GM19452 (cell line): ENCODE measurements around the gene HBG1.

Experiments
- ATAC-seq: cut with Tn5 transposase; IDR thresholded peaks from one replicate; pipeline ENCODE4 v1.9.1; 2021; ENCODE audit not compliant: unreplicated experiment

Gene HBG1

DNA sequence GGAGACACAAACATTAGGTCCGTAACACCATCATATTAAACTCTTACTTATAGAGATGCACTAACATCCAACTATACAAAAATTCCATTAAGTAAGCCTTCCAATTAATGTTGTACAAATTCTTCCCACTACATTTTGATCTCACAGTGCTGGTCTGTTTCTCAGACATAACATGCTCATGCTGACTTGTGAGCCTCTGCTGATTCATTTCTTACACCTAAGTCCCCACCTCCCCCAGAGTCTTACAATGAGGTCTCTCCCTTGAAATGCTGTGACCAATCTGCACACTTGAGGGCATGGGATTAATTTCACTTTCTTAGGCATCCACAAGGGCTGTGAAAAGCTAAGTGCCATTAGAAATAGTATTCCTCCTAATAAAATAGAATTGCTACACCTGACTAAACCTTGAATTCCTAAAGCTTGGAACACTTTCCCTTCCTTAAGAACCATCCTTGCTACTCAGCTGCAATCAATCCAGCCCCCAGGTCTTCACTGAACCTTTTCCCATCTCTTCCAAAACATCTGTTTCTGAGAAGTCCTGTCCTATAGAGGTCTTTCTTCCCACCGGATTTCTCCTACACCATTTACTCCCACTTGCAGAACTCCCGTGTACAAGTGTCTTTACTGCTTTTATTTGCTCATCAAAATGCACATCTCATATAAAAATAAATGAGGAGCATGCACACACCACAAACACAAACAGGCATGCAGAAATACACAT lies 2.0 kb downstream of the HBG1 start:
- no peak for ATAC-seq

DNA sequence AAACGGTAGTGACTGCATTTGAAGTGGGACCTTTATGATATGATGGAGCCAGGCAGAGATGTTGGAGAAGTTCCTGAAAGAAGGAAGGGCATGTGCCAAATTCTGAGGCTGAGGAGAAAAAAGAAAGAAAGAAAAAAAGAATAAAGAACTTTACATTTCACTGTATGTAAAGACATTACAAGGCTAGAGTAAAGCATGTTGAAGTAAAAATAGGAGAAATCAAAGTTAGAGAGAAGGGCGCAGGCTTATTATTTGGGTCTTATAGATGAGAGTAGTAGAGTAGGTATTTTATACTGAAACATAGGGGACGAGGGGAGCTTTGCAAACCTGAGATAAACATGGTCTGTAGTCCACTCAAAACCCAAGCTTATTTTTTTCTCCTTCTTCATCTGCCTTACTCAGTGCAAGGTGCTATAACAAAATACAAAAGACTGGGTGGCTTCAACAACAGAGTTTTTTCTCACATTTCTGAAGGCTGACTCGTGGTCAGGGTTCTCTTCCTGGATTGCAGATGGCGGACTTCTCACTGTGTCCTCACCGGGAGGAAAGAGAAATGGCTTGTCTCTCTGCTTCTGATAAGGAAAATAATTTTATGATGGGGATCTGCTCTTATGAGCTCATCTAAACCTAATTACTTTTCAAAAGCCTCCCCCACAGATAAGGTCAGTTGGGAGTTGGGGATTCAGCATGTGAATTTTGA lies 2.7 kb downstream of the HBG1 start:
- no peak for ATAC-seq

DNA sequence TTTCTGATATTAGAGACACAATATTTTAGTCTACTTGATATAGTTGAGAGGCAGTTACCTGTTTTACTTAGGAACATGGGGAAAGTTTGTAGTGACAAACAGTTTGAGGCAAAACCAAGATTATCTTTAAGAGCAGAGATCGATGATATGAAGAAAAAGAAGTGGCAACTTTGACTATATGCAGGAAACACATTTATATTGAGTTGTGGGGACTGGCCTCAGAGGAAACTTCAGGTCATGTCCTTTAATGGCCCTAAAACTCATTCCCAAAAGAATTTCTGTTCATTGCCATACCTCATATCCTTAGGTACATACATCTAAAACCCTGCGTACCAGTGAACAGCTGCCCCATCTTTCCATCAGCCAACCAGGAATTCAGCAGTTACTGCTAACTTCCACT lies 4.5 kb downstream of the HBG1 start:
- ATAC-seq: no peak

DNA sequence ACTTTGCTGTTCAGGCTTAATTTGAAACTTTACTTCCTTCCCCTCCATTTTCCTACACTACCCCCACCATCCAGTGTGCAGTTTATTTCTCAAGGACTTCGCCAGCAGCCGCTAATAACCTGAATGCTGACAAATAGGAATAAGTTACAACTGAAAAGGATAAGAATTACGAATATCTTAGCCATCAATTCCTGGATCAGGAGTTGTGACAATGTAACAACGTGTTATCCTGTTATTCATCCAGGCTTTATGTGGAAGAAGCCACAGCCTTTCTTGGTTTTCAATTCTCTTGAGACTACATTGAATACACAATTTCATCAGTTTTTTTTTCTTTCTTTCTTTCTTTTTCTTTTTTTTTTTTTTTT lies 5.9 kb downstream of the HBG1 start:
- ATAC-seq: no peak

DNA sequence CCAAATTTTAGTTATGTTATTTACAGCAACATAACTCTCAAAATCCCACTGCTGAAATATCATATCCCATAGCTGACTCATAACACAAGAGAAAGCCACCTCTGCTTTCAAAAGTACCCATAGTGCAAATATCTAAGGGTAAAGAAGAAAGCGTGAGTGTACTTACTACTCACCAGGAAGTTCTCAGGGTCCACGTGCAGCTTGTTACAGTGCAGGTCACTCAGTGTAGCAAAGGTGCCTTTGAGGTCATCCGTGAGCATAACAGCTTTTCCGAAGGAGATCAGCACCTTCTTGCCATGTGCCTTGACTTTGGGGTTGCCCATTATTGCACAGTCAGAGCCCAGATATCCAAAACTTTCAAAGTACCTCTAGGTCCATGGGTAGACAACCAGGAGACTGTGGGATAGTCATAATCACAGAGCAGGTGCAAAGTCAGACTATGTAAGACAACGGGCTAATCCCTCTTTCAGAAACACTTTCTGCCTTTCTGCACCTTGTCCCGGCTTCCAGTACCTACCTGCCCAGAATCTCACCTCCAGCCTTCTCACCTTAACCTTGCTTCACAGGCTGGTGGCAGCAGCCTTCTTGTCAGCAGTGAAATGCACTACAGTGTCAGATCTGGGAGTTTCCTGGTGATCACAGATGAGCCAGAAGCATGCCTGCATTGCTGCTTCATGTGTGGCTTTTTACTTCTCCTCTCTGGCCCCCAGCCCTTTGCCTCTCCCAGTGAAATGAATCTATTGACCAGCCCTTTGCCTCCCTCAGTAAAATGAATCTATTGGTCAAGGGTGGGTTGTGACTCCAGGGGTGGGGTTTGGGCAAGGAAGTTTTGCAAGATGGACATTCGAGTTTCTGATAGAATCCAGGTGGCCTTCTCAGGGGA lies 6.5 kb downstream of the HBG1 start:
- ATAC-seq: peak; percentile 73

DNA sequence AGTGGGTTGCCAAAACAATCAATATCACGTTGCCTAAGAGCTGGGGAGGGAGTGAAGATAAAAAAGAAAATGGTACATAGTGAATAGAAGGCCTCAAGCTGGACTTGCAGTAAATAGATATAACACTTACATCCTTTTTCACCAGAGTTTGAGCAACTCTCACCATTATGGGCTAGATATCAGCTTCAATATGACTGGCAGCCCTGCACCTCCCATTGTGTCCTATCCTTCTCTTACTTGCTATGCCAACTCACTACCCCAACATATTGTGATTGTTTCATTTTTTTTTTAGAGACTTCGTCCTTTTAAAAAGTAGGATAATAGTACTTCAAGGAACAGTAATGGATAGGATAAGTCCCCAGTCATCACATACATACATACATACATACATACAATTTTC lies 7.4 kb downstream of the HBG1 start:
- ATAC-seq: no peak

DNA sequence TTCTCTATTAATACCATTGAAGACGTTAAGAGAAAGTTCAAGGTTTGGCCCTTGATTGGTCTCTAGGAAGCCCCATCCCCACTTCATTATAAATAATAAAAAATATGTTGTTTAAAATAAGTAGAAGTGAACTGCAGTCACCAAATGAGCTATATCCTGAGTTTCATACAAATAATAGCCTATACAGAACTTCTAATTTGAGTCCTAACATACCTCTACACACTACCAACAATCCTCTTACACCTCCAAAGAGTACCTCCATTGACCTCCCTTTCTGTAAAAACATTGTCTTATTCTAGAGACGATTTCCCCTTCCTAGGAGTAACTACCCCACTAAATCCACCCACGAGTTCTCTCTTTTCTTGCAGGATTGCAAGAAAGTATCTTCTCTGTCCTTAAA lies 8.2 kb downstream of the HBG1 start:
- no peak for ATAC-seq

DNA sequence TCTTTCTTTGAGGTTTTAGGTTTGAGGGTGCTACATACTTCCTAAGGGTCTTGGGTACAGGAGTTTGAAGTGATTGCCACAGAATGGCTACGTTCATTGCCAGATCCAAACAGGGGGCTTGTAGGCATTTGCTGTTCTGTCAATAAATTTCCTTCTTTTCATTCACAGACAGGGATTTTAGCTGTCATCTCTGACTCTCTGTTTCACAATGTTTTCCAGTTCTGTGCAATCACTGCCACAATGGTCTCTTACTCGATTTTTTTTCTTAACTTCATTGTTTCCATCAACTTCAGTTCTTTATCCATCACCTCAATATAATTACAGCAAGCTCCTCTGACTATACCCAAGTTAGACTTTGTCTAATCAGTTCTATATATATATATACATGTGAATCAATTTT lies 9.2 kb downstream of the HBG1 start:
- ATAC-seq: no peak

DNA sequence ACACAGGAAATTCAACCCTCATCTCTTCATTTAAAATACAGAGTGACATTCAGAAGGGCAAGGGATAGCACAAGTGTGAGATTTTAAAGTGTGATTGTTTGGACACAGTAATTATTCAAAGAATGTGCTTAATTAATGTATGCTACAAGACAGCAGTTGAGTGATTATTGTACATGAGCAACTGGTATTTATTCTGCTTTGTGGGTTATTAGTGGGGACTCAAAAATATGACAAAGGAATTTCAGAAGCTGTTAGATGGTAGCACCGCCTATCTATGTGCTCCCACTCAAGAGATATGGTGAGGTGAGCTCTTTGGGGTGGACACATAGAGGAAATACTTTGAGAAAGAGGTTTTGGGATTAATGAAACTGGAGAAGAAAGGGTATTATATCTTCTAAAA lies 9.6 kb downstream of the HBG1 start:
- no peak for ATAC-seq

DNA sequence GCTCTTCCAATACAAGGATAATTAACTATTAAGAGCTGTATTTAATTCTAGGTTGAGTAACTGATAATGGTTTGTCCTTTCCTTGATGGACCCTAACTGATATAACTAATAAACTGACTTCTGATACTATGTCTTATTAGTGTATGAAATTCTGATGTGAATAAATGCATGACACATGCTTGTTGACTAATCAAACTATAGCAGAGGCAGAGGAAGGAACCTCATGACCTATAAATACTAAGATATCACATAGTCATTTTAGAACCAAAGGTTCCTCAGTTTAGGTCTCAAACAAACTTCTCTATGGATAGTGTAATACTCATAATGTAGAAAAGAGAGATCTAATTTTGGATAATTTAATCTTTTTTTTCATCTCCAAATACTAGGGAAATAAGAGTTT lies 10.6 kb downstream of the HBG1 start:
- no peak for ATAC-seq

DNA sequence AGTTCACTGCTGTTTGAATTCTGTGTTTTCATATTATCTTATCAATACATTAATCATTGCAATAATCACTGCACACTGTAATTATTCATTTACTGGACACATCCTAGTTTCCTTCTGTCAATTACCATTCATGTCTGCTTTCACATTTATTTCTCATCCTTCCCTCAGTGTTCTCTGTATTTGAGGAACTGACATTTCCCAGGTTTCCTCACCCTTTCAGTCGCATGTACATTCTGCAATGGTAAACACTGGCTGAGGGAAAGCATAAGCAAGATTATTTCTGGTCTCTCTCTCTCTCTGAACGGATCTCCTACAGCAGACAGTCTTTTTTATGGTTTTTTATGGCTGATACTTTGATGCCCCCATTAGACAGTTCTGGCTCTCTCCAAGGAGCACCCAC lies 11.2 kb downstream of the HBG1 start:
- no peak for ATAC-seq

DNA sequence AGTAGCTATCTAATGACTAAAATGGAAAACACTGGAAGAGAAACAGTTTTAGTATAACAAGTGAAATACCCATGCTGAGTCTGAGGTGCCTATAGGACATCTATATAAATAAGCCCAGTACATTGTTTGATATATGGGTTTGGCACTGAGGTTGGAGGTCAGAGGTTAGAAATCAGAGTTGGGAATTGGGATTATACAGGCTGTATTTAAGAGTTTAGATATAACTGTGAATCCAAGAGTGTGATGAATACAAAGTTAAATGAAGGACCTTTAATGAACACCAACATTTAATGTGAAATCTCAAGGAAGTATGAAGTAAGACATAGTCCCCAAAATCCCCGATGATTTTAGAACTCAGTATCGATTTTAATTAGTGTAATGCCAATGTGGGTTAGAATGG lies 12.2 kb downstream of the HBG1 start:
- no peak for ATAC-seq

DNA sequence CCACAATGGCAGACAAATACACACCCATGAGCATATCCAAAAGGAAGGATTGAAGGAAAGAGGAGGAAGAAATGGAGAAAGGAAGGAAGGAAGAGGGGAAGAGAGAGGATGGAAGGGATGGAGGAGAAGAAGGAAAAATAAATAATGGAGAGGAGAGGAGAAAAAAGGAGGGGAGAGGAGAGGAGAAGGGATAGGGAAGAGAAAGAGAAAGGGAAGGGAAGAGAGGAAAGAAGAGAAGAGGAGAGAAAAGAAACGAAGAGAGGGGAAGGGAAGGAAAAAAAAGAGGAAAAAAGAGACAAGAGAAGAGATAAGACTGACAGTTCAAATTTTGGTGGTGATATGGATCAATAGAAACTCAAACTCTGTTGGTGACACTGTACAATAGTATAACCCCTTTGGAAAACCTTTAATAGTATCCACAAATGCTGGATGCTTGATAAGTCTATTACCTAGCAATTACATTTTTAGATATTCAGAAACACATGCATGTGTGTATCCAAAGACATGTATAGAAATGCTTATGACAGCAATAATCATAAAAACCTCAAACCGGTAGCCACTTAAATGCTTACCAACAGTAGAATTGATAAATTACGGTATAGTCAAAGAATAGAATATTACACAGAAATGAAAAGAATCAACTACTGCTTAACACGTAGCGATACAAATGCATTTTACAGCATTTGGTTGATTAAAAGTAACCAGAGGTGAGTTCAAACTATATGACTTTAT lies 14.1 kb downstream of the HBG1 start:
- ATAC-seq: no peak

DNA sequence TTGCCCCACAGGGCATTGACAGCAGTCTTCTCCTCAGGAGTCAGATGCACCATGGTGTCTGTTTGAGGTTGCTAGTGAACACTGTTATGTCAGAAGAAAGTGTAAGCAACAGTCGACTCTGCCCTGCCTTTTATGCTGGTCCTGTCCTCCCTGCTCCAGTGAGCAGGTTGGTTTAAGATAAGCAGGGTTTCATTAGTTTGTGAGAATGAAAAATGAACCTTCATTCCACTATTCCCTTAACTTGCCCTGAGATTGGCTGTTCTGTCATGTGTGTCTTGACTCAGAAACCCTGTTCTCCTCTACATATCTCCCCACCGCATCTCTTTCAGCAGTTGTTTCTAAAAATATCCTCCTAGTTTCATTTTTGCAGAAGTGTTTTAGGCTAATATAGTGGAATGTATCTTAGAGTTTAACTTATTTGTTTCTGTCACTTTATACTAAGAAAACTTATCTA lies 15.2 kb downstream of the HBG1 start, which contains the start of gene HBD:
HBD (minus strand) TSS at position 103 of the 454 bp plus-strand sequence; CDS start at position 53, 50 bp downstream.
- peak; percentile 84 for ATAC-seq

DNA sequence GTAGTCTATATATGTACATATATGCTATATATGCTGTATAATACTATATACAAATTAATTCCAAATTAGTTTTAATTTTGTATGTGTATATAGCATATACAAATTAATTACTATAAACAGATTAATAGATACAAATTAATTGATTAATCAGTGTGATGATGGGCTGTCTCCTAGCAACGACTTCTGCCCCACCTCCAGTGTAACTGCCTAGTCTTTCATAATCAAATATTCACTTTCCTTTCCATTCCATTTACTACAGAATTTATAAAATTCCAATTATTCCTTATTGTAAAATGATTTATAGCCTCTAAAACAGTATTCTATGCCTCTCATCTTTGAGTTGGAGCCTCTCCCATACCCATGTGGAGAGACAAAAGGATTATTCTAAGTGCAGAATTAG lies 16.4 kb downstream of the HBG1 start:
- no peak for ATAC-seq

DNA sequence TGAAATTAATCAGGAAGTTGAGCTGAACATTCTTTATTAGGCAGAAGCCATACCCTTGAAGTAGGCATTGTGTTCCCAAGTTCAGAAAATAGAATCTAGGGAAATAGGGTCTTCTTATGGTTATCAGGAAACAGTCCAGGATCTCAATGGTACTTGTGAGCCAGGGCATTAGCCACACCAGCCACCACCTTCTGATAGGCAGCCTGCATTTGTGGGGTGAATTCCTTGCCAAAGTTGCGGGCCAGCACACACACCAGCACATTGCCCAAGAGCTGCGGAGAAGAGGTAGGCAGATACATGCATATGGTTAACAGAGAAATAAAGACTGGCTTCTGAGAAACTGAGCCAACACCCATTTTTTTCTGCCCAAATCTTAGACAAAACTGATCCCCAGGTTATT lies 16.8 kb downstream of the HBG1 start:
- no peak for ATAC-seq

DNA sequence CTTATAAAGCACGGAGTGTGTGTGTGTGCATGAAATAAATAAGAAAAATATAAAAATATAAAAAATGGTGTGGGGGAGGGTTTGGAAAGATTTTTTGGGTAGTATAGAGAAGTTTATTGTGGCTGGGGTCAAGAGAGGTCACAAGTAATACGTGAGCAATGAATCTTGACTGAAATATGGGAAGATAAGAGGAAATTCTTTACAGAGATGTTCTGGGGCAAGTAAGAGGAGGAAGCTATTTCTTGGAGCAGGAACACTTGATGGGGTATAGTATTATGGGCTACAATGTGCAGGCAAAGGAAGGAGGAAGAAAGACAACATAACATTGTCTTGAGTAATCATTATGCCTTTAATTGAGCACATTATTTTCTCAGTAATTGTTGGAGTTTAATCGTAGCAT lies 17.5 kb downstream of the HBG1 start:
- no peak for ATAC-seq

DNA sequence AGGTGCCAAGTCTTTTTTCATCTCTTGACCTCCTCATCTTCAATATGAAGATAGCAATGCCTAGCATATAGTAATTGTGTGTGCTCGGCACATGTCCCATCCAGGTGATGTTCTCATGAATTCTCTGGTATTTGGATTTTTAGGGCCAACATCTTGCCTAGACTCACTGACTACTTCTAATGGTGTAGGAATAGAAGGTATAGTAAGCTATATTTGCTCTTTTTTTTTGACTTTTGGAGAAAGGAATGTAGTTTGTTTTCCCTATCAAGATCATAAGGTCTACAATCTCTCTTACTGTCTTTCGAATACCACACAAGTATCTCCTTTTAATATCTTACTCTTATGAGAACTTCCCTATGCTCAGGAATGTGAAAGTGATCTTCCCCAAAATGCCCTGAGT lies 18.5 kb downstream of the HBG1 start:
- ATAC-seq: no peak

DNA sequence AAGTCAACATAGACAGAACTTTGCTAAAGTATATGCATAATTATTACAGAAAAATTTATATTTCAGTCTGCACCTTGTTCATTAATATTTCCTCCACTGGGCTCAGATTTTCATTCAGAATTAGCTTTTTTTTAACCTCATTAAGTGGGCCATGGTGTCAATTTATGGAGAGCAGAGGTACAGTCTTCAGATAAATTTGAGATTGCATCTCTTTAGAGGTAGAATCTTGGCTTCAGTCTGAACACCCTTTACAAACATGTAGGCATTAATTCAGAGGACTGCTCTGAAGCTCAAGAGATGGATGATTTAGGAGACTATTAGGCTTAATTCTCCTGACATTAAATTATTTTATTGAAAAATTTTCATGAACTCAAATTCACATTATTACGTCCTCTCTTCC lies 19.4 kb downstream of the HBG1 start:
- no peak for ATAC-seq

DNA sequence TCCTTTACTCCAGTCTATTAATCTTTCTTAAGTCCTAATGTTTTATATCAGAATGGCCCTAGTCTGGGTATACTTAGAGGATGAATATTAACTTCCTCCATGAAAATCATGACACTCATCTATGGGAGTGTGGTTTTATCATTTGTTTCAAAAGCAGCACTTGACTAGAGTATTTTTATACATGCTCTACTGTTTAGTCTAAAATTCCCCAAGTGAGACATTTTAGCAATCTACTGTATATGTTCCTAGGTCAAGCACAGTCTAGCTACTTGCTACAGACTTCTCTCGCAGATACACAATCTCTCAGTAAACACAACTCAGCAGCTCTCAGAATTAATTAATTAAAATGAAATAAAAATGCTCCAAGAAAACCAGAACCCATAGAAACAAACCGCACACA lies 19.9 kb downstream of the HBG1 start:
- no peak for ATAC-seq

DNA sequence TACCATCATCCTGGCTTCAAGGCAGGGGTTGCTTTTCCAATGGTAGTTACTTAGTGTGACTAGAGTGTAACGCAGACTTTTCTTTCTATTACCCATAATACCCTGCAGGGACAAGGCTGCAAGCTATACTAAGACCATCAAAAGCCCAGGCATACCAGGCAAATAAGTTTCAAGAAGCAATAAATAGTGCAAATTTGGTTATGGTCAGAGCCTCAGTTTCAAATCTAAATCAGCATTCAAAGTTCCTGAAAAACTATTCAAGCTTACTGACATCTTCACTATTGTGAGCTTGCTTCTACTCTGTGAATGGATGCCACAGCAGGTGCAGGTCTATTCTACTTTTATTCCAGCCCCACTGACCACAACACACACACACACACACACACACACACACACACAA lies 20.3 kb downstream of the HBG1 start:
- no peak for ATAC-seq
